Measurements from ENCODE around the gene SYPL1. TPM values are rescaled to one million over a fixed set of nuclear protein-coding genes. Genes with fewer than 3 reads are reported as not detected.

The SYPL1 gene
- polyA plus RNA-seq, 2 donors, result 66.3 to 101 TPM

- Histone ChIP-seq H3K4me3 (ENCODE audit: low read depth in 1 of 2, low read length in 2 of 2) (no peak overlapping the region), H3K9me3 (ENCODE audit: control insufficient read depth in 2 of 2, insufficient read depth in 1 of 2, low read depth in 1 of 2, low read length in 1 of 2) (no peaks in the 10 kb centered on the region), H3K4me1 (ENCODE audit: control insufficient read depth in 2 of 2, insufficient read depth in 2 of 2, low read length in 1 of 2) (no peaks in the 10 kb centered on the region), H3K36me3 (ENCODE audit: control insufficient read depth in 2 of 2, insufficient read depth in 2 of 2, low read length in 1 of 2) (peaks cover 0 to 3% of the 10 kb centered on the region in 2 donors), H3K27me3 (ENCODE audit: control insufficient read depth in 1 of 2, insufficient read depth in 2 of 2, low read length in 2 of 2) (no peaks in the 10 kb centered on the region), H3K27ac (ENCODE audit: low read depth in 2 of 2, low read length in 1 of 2) (no peak overlapping the region)
- WGBS, 2 donors, result 95 to 97% methylated on average over 3 of the region's 3 CpGs
These were observed 12.6 kb downstream of the SYPL1 start for GRCh38 chr7:106099539-106099938.

- H3K4me1 ChIP-seq (ENCODE audit: control insufficient read depth in 2 of 2, insufficient read depth in 2 of 2, low read length in 1 of 2), result no peaks in the 10 kb centered on the region
These were observed 13.2 kb downstream of the SYPL1 start for GRCh38 chr7:106098889-106099288.

DNA sequence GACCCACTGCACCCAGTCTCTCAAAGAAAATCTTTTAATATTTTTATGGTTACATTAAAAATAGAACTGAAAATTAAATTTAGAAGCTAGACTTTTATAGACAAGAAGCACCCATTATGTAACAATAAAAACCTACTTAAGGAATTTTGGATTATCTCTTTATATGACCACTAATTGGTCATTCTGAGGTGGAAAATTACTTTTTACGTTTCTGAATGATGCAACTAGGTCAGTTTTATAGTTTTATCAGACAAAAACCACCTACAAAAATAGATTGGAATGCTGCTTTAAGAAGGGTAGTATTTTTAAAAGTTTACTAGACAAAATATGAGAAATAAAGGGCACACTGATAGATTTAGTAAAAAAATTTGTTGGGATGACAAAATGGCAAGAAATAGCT is 16.5 kb downstream of the SYPL1 start:
- Histone ChIP-seq H3K27ac (ENCODE audit: low read depth in 2 of 2, low read length in 1 of 2) (no peak overlapping the region), H3K36me3 (ENCODE audit: control insufficient read depth in 2 of 2, insufficient read depth in 2 of 2, low read length in 1 of 2) (peaks cover 0 to 4% of the 10 kb centered on the region in 2 donors), H3K27me3 (ENCODE audit: control insufficient read depth in 1 of 2, insufficient read depth in 2 of 2, low read length in 2 of 2) (no peaks in the 10 kb centered on the region), H3K9me3 (ENCODE audit: control insufficient read depth in 2 of 2, insufficient read depth in 1 of 2, low read depth in 1 of 2, low read length in 1 of 2) (no peaks in the 10 kb centered on the region), H3K4me1 (ENCODE audit: control insufficient read depth in 2 of 2, insufficient read depth in 2 of 2, low read length in 1 of 2) (no peaks in the 10 kb centered on the region), H3K4me3 (ENCODE audit: low read depth in 1 of 2, low read length in 2 of 2) (no peak overlapping the region)
- 79 to 84% methylated on average over 1 of the region's 1 CpG for WGBS, 2 donors

More at GRCh38 chr7:106098889-106099288, 13.2 kb downstream of the SYPL1 start:
- Histone ChIP-seq H3K36me3 (ENCODE audit: control insufficient read depth in 2 of 2, insufficient read depth in 2 of 2, low read length in 1 of 2) (peaks cover 0 to under 1% of the 10 kb centered on the region in 2 donors), H3K27ac (ENCODE audit: low read depth in 2 of 2, low read length in 1 of 2) (no peak overlapping the region), H3K9me3 (ENCODE audit: control insufficient read depth in 2 of 2, insufficient read depth in 1 of 2, low read depth in 1 of 2, low read length in 1 of 2) (no peaks in the 10 kb centered on the region), H3K27me3 (ENCODE audit: control insufficient read depth in 1 of 2, insufficient read depth in 2 of 2, low read length in 2 of 2) (no peaks in the 10 kb centered on the region), H3K4me3 (ENCODE audit: low read depth in 1 of 2, low read length in 2 of 2) (no peak overlapping the region)

- Histone ChIP-seq H3K36me3 (ENCODE audit: control insufficient read depth in 2 of 2, insufficient read depth in 2 of 2, low read length in 1 of 2) (peaks cover 3 to 4% of the 10 kb centered on the region in 2 donors), H3K27me3 (ENCODE audit: control insufficient read depth in 1 of 2, insufficient read depth in 2 of 2, low read length in 2 of 2) (no peaks in the 10 kb centered on the region), H3K9me3 (ENCODE audit: control insufficient read depth in 2 of 2, insufficient read depth in 1 of 2, low read depth in 1 of 2, low read length in 1 of 2) (no peaks in the 10 kb centered on the region), H3K27ac (ENCODE audit: low read depth in 2 of 2, low read length in 1 of 2) (no peak overlapping the region), H3K4me3 (ENCODE audit: low read depth in 1 of 2, low read length in 2 of 2) (no peak overlapping the region), H3K4me1 (ENCODE audit: control insufficient read depth in 2 of 2, insufficient read depth in 2 of 2, low read length in 1 of 2) (no peaks in the 10 kb centered on the region)
- 76 to 88% methylated on average over 3 of the region's 3 CpGs for WGBS, 2 donors
These were observed 17.3 kb downstream of the SYPL1 start for GRCh38 chr7:106094780-106095179.

DNA sequence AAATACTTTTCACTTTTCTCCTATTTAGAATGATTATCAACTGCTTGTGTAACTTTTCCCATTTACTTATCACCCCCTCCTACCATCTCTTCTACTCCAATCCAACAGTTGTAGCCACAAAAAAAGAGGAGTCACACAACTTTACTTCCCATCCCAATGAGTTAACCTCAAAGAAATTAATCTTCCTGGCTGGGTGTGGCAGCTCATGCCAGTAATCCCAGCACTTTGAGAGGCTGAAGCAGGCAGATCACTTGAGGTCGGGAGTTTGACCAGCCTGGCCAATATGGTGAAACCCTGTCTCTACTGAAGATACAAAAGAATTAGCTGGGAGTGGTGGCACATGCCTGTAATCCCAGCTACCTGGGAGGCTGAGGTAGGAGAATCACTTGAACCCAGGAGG is 19.9 kb downstream of the SYPL1 start:
- H3K4me3 ChIP-seq (ENCODE audit: low read depth in 1 of 2, low read length in 2 of 2), result no peak overlapping the region
- peaks cover 3 to 4% of the 10 kb centered on the region in 2 donors for H3K36me3 ChIP-seq (ENCODE audit: control insufficient read depth in 2 of 2, insufficient read depth in 2 of 2, low read length in 1 of 2)
- H3K27me3 ChIP-seq (ENCODE audit: control insufficient read depth in 1 of 2, insufficient read depth in 2 of 2, low read length in 2 of 2), result no peaks in the 10 kb centered on the region
- H3K27ac ChIP-seq (ENCODE audit: low read depth in 2 of 2, low read length in 1 of 2), result no peak overlapping the region
- no peaks in the 10 kb centered on the region for H3K4me1 ChIP-seq (ENCODE audit: control insufficient read depth in 2 of 2, insufficient read depth in 2 of 2, low read length in 1 of 2)
- WGBS, 2 donors, result 56 to 69% methylated on average over 1 of the region's 1 CpG
- H3K9me3 ChIP-seq (ENCODE audit: control insufficient read depth in 2 of 2, insufficient read depth in 1 of 2, low read depth in 1 of 2, low read length in 1 of 2), result no peaks in the 10 kb centered on the region

- H3K27ac ChIP-seq (ENCODE audit: low read depth in 2 of 2, low read length in 1 of 2), result no peak overlapping the region
- H3K27me3 ChIP-seq (ENCODE audit: control insufficient read depth in 1 of 2, insufficient read depth in 2 of 2, low read length in 2 of 2), result no peaks in the 10 kb centered on the region
- no peaks in the 10 kb centered on the region for H3K9me3 ChIP-seq (ENCODE audit: control insufficient read depth in 2 of 2, insufficient read depth in 1 of 2, low read depth in 1 of 2, low read length in 1 of 2)
- H3K36me3 ChIP-seq (ENCODE audit: control insufficient read depth in 2 of 2, insufficient read depth in 2 of 2, low read length in 1 of 2), result peaks cover 3 to 4% of the 10 kb centered on the region in 2 donors
- no peaks in the 10 kb centered on the region for H3K4me1 ChIP-seq (ENCODE audit: control insufficient read depth in 2 of 2, insufficient read depth in 2 of 2, low read length in 1 of 2)
- 80 to 84% methylated on average over 4 of the region's 4 CpGs for WGBS, 2 donors
- H3K4me3 ChIP-seq (ENCODE audit: low read depth in 1 of 2, low read length in 2 of 2), result no peak overlapping the region
These were observed 22.5 kb downstream of the SYPL1 start for GRCh38 chr7:106089647-106090046.

DNA sequence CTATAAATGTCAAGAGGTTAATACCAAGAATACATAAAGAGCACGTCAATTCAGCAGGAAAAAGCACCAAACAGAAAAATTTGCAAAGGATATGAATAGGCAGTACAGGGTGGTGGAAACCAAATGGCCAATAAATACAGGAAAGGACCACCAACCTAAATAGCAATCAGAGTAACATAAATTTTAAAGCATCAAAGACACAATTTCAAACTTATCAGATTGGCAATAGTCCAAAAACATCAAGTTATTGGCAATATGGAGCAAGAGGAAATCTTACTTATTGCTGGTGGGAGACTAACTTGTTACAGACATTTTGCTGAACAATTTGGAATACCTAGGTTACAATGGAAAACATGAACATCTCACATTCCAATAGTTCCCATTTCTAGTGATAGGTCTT is 24.1 kb downstream of the SYPL1 start:
- WGBS, 2 donors, result 90 to 93% methylated on average over 1 of the region's 1 CpG
- H3K36me3 ChIP-seq (ENCODE audit: control insufficient read depth in 2 of 2, insufficient read depth in 2 of 2, low read length in 1 of 2), result peaks cover 3 to 6% of the 10 kb centered on the region in 2 donors

DNA sequence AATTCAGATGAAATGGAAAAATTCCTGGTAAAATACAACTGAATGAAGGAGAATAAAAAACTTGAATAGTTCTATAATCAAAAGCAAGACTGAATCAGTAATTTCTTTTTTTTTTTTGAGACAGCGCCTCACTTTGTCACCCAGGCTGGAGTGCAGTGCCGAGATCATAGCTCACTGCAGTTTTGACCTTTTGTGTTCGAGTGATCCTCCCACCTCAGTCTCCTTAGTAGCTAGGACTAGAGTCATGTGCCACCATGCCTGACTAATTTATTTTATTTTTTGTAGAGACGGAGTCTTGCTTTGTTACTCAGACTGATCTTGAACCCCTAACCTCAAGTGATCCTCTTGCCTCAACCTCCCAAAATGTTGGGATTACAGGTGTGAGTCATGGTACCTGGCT is 26.1 kb downstream of the SYPL1 start:
- H3K4me1 ChIP-seq (ENCODE audit: control insufficient read depth in 2 of 2, insufficient read depth in 2 of 2, low read length in 1 of 2), result no peaks in the 10 kb centered on the region
- H3K9me3 ChIP-seq (ENCODE audit: control insufficient read depth in 2 of 2, insufficient read depth in 1 of 2, low read depth in 1 of 2, low read length in 1 of 2), result no peaks in the 10 kb centered on the region
- WGBS, 2 donors, result 95 to 99% methylated on average over 4 of the region's 4 CpGs
- no peak overlapping the region for H3K27ac ChIP-seq (ENCODE audit: low read depth in 2 of 2, low read length in 1 of 2)
- no peak overlapping the region for H3K4me3 ChIP-seq (ENCODE audit: low read depth in 1 of 2, low read length in 2 of 2)
- no peaks in the 10 kb centered on the region for H3K27me3 ChIP-seq (ENCODE audit: control insufficient read depth in 1 of 2, insufficient read depth in 2 of 2, low read length in 2 of 2)
- peaks cover 3 to 4% of the 10 kb centered on the region in 2 donors for H3K36me3 ChIP-seq (ENCODE audit: control insufficient read depth in 2 of 2, insufficient read depth in 2 of 2, low read length in 1 of 2)

More for the DNA sequence above, 24.1 kb downstream of the SYPL1 start:
- Histone ChIP-seq H3K4me3 (ENCODE audit: low read depth in 1 of 2, low read length in 2 of 2) (no peak overlapping the region), H3K9me3 (ENCODE audit: control insufficient read depth in 2 of 2, insufficient read depth in 1 of 2, low read depth in 1 of 2, low read length in 1 of 2) (no peaks in the 10 kb centered on the region), H3K27me3 (ENCODE audit: control insufficient read depth in 1 of 2, insufficient read depth in 2 of 2, low read length in 2 of 2) (no peaks in the 10 kb centered on the region), H3K4me1 (ENCODE audit: control insufficient read depth in 2 of 2, insufficient read depth in 2 of 2, low read length in 1 of 2) (no peaks in the 10 kb centered on the region), H3K27ac (ENCODE audit: low read depth in 2 of 2, low read length in 1 of 2) (no peak overlapping the region)

- no peaks in the 10 kb centered on the region for H3K27me3 ChIP-seq (ENCODE audit: control insufficient read depth in 1 of 2, insufficient read depth in 2 of 2, low read length in 2 of 2)
- no peak overlapping the region for H3K4me3 ChIP-seq (ENCODE audit: low read depth in 1 of 2, low read length in 2 of 2)
- H3K36me3 ChIP-seq (ENCODE audit: control insufficient read depth in 2 of 2, insufficient read depth in 2 of 2, low read length in 1 of 2), result peaks cover 2% of the 10 kb centered on the region in 2 donors
- peaks cover 2 to 3% of the 10 kb centered on the region in 2 donors for H3K4me1 ChIP-seq (ENCODE audit: control insufficient read depth in 2 of 2, insufficient read depth in 2 of 2, low read length in 1 of 2)
- no peaks in the 10 kb centered on the region for H3K9me3 ChIP-seq (ENCODE audit: control insufficient read depth in 2 of 2, insufficient read depth in 1 of 2, low read depth in 1 of 2, low read length in 1 of 2)
- H3K27ac ChIP-seq (ENCODE audit: low read depth in 2 of 2, low read length in 1 of 2), result no peak overlapping the region
These were observed 27.1 kb downstream of the SYPL1 start for GRCh38 chr7:106085015-106085414.

DNA sequence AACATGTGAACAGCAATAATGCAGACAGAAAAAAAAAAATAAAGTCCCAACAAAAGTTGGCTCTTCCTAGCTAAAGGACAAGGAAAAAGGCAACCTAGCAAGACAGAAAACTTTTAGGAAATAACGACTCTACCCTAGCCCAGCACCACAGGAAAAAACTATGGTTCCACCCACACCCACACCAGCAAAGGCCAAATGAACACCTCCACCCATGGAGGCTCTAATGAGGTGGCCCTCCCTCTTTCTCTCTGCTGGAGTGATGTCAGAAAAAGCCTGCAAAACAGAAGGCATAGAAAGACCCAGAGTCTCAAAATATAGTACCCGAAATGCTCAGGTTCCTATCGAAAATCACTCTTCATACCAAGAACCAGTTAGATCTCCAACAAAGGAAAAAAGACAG is 28.4 kb downstream of the SYPL1 start:
- 77 to 82% methylated on average over 3 of the region's 3 CpGs for WGBS, 2 donors
- peaks cover 0 to 2% of the 10 kb centered on the region in 2 donors for H3K36me3 ChIP-seq (ENCODE audit: control insufficient read depth in 2 of 2, insufficient read depth in 2 of 2, low read length in 1 of 2)
- H3K4me3 ChIP-seq (ENCODE audit: low read depth in 1 of 2, low read length in 2 of 2), result no peak overlapping the region
- H3K4me1 ChIP-seq (ENCODE audit: control insufficient read depth in 2 of 2, insufficient read depth in 2 of 2, low read length in 1 of 2), result peaks cover 2 to 3% of the 10 kb centered on the region in 2 donors
- peak overlapping the region in 1 of 2 donors; percentile 42 for H3K27ac ChIP-seq (ENCODE audit: low read depth in 2 of 2, low read length in 1 of 2)
- H3K27me3 ChIP-seq (ENCODE audit: control insufficient read depth in 1 of 2, insufficient read depth in 2 of 2, low read length in 2 of 2), result no peaks in the 10 kb centered on the region
- H3K9me3 ChIP-seq (ENCODE audit: control insufficient read depth in 2 of 2, insufficient read depth in 1 of 2, low read depth in 1 of 2, low read length in 1 of 2), result no peaks in the 10 kb centered on the region

All from esophagus (tissue), 2 donors.